HCT116 (cell line): Measurements from ENCODE around the gene RUNX1.

Experiments
- FOSL1 ChIP-seq: IDR thresholded peaks from 2 replicates; pipeline ENCODE4 v1.6.1; 2012; ENCODE audit warnings: low read depth
- POLR2A ChIP-seq: IDR thresholded peaks from 2 replicates; pipeline ENCODE4 v1.7.0; 2011; ENCODE audit warnings: borderline replicate concordance; ENCODE audit not compliant: insufficient read depth, insufficient read length; ENCODE audit errors: extremely low read depth
- POLR2AphosphoS5 ChIP-seq: IDR thresholded peaks from 2 replicates; pipeline ENCODE4 v1.6.1; 2011; ENCODE audit warnings: mild to moderate bottlenecking, low read depth, low read length, moderate library complexity
- TF ChIP-seq, protein P1 (sequence below), 3 experiments: fragments of 200-600 bp in 1 of 3; sonication (generic) in 1 of 3; IDR thresholded peaks in 2 of 3; conservative IDR thresholded peaks in 1 of 3; 2 replicates each; pipeline ENCODE4 v1.5.1; 2012 to 2017; ENCODE audit warnings: low read depth in 2 of 3, low read length in 2 of 3, antibody characterized with exemption in 1 of 3, borderline replicate concordance in 1 of 3, control low read depth in 1 of 3, mild to moderate bottlenecking in 1 of 3, mixed read lengths in 1 of 3, mixed run types in 1 of 3, moderate library complexity in 1 of 3; ENCODE audit not compliant: insufficient read depth in 1 of 3
- TF ChIP-seq, protein P2 (sequence below): IDR thresholded peaks from 2 replicates; pipeline ENCODE4 v1.6.1; 2012

- TF ChIP-seq POLR2A: no peak
- TF ChIP-seq, protein P1, sequence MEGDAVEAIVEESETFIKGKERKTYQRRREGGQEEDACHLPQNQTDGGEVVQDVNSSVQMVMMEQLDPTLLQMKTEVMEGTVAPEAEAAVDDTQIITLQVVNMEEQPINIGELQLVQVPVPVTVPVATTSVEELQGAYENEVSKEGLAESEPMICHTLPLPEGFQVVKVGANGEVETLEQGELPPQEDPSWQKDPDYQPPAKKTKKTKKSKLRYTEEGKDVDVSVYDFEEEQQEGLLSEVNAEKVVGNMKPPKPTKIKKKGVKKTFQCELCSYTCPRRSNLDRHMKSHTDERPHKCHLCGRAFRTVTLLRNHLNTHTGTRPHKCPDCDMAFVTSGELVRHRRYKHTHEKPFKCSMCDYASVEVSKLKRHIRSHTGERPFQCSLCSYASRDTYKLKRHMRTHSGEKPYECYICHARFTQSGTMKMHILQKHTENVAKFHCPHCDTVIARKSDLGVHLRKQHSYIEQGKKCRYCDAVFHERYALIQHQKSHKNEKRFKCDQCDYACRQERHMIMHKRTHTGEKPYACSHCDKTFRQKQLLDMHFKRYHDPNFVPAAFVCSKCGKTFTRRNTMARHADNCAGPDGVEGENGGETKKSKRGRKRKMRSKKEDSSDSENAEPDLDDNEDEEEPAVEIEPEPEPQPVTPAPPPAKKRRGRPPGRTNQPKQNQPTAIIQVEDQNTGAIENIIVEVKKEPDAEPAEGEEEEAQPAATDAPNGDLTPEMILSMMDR (IDR thresholded peaks at IDR 0.05 in 2 of 3, conservative IDR thresholded peaks at IDR 0.05 in 1 of 3; ENCODE audit: borderline replicate concordance in 1 of 3, insufficient read depth in 1 of 3, low read depth in 2 of 3, low read length in 2 of 3): no peak
- TF ChIP-seq, protein P2, sequence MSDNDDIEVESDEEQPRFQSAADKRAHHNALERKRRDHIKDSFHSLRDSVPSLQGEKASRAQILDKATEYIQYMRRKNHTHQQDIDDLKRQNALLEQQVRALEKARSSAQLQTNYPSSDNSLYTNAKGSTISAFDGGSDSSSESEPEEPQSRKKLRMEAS: no peak
- TF ChIP-seq FOSL1: no peak
- TF ChIP-seq POLR2AphosphoS5: no peak
These were observed 23.6 kb downstream of the RUNX1 start for GRCh38 chr21:35025206-35026152.
